Left ventricle myocardium inferior (tissue), 1 donor: ENCODE measurements around the gene TESMIN. TPM values are rescaled to one million over a fixed set of nuclear protein-coding genes. Genes with fewer than 3 reads are reported as not detected.

Experiments used
- DNase-seq: peaks from one replicate; pipeline ENCODE4 v3.0.0-alpha.2; 2020
- H3K27ac ChIP-seq: fragments of 200-600 bp; replicated peaks from 2 replicates; pipeline ENCODE4 v1.8.0; 2021
- H3K27me3 ChIP-seq: fragments of 200-600 bp; 2 replicates; pipeline ENCODE4 v1.8.0; 2021; ENCODE audit warnings: low read depth
- H3K36me3 ChIP-seq: fragments of 200-600 bp; 2 replicates; pipeline ENCODE4 v1.8.0; 2021
- H3K4me1 ChIP-seq: fragments of 200-600 bp; 2 replicates; pipeline ENCODE4 v1.8.0; 2021
- H3K4me3 ChIP-seq: fragments of 200-600 bp; 2 replicates; pipeline ENCODE4 v1.8.0; 2021; ENCODE audit warnings: mild to moderate bottlenecking, moderate library complexity
- H3K9me3 ChIP-seq: fragments of 200-600 bp; replicated peaks from 2 replicates; pipeline ENCODE4 v1.8.0; 2021
- intact Hi-C: fragments of 100-400 bp; cut with micrococcal nuclease; formaldehyde crosslinking; loops from one replicate; pipeline ENCODE4 v1.11.0; 2022
- total RNA-seq: library from RNA; stranded (reverse); fragmentation: NEBNext Ultra II Directional; extraction: Animal tissue kit (Norgen Biotek cat#: 25700); gene quantifications from one replicate; pipeline ENCODE4 v1.2.1, GENCODE V29; 2021
- TF ChIP-seq, protein P1 (sequence below): fragments of 200-600 bp; IDR thresholded peaks from 2 replicates; pipeline ENCODE4 v1.8.0; 2021; ENCODE audit warnings: antibody characterized with exemption, mild to moderate bottlenecking, borderline replicate concordance
- donor health status: DM: no; HTN: yes; CAD: no; lungs with severe emphysema.

TESMIN gene
- total RNA-seq, 1 donor from 2014 or later = 0.52 TPM

DNA sequence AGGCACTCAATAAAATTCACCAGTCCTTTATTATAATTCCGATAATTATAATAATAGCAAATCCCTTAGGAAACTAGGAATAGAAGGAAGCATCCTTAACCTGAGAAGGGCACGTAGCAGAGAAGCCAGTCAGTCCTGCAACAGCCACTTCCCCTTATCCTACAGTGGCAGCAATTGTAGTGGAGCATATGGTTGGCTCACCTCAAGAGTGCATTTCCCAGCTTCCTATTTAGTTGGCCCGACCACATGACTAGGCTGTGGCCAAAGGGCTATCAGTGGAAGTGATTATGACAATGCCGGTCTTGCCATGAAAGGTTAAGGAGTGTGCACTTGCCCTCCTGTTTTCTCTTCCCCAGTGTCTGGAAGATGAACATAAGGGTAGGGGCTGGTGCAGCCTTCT lies 27.0 kb downstream of the TESMIN start:
- Histone ChIP-seq H3K27me3 (peaks cover 11% of the 10 kb centered on the region), H3K4me1 (no peaks in the 10 kb centered on the region), H3K36me3 (no peaks in the 10 kb centered on the region), H3K9me3 (peaks cover 10% of the 10 kb centered on the region), H3K4me3 (no peak overlapping the region), H3K27ac (no peak overlapping the region)
- intact Hi-C loops = no loop called here
- TF ChIP-seq, protein P1, sequence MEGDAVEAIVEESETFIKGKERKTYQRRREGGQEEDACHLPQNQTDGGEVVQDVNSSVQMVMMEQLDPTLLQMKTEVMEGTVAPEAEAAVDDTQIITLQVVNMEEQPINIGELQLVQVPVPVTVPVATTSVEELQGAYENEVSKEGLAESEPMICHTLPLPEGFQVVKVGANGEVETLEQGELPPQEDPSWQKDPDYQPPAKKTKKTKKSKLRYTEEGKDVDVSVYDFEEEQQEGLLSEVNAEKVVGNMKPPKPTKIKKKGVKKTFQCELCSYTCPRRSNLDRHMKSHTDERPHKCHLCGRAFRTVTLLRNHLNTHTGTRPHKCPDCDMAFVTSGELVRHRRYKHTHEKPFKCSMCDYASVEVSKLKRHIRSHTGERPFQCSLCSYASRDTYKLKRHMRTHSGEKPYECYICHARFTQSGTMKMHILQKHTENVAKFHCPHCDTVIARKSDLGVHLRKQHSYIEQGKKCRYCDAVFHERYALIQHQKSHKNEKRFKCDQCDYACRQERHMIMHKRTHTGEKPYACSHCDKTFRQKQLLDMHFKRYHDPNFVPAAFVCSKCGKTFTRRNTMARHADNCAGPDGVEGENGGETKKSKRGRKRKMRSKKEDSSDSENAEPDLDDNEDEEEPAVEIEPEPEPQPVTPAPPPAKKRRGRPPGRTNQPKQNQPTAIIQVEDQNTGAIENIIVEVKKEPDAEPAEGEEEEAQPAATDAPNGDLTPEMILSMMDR = no peak
- no peak for DNase-seq

DNA sequence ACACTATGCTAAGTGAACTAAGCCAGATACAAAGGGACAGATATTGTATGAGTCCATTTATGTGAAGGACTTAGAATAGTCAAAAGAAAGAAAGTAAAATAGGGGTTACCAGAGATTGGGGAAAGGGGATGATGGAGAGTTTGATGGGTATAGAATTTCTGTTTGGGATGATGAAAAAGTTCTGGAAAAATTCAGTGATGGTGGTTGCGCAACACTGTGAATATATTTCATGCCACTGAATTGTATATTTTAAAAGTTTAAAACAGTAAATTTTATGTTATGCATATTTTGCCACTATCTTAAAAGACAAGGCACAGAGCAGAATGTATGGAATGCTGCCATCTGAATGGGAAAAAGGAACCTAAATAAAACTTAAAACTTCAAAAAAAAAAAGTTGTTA lies 29.2 kb downstream of the TESMIN start:
- intact Hi-C loops = no loop called here
- no peak overlapping the region for H3K4me3 ChIP-seq
- no peak overlapping the region for H3K27ac ChIP-seq
- TF ChIP-seq, protein P1 = no peak
- peaks cover 24% of the 10 kb centered on the region for H3K27me3 ChIP-seq
- H3K9me3 ChIP-seq = peaks cover 10% of the 10 kb centered on the region
- no peaks in the 10 kb centered on the region for H3K4me1 ChIP-seq
- H3K36me3 ChIP-seq = no peaks in the 10 kb centered on the region
- DNase-seq = no peak

DNA sequence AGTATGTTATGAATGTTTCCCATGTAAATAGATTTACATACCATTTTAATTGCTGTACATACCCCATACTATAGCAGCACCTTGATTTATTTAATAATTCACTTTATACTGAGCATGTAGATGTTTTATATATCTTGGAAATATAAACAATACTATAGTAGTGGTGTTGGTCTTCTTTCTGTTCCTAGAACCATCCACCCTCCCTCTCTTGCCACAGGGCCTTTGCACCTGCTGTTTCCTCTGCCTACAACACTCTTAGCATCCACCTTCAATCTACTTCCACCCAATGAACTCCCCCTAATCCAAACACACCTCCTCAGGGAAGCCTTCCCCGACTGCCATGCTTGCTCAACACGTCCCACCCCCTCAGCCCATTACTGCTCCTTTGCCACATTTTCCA lies 30.2 kb downstream of the TESMIN start:
- Histone ChIP-seq H3K27me3 (peaks cover 34% of the 10 kb centered on the region), H3K4me3 (no peak overlapping the region), H3K27ac (no peak overlapping the region), H3K36me3 (no peaks in the 10 kb centered on the region), H3K9me3 (peaks cover 10% of the 10 kb centered on the region), H3K4me1 (no peaks in the 10 kb centered on the region)
- TF ChIP-seq, protein P1 = no peak
- DNase-seq = no peak
- intact Hi-C loops = no loop called here

DNA sequence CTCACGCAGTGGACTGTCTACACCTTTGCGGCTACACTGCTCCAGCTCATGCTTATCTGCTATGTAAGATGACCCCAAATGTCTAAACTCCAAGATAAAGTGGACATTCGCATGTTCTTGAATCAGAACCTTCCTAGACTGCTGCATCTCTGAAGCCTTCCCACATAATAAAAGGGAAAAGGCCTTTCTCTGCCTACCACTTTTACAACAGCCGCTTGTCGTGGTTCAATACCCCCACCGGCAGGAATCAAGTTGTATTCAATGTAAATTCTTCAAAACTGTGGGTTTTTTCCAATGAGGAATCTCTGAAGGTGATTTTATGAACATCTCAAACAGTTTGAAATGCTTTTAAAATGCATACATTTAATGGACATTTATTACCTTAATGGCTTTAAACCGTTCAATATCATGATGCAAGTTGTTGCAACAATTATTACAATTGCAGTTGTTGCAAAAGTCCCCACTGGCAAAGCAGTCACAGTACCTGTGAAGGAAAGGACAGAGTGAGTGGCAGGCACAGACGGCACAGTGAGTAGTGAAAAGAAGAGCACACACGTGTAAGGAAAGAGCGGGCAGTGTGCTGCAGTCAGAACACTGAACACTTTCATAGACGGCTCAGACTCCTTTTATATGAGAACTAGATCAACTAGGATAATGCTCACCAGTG lies 35.7 kb downstream of the TESMIN start:
- DNase-seq = no peak
- peaks cover 60% of the 10 kb centered on the region for H3K27me3 ChIP-seq
- intact Hi-C loops = no loop called here
- H3K4me3 ChIP-seq = no peak overlapping the region
- H3K36me3 ChIP-seq = no peaks in the 10 kb centered on the region
- H3K9me3 ChIP-seq = peaks cover 10% of the 10 kb centered on the region
- TF ChIP-seq, protein P1 = no peak
- peaks cover 7% of the 10 kb centered on the region for H3K4me1 ChIP-seq
- H3K27ac ChIP-seq = no peak overlapping the region

DNA sequence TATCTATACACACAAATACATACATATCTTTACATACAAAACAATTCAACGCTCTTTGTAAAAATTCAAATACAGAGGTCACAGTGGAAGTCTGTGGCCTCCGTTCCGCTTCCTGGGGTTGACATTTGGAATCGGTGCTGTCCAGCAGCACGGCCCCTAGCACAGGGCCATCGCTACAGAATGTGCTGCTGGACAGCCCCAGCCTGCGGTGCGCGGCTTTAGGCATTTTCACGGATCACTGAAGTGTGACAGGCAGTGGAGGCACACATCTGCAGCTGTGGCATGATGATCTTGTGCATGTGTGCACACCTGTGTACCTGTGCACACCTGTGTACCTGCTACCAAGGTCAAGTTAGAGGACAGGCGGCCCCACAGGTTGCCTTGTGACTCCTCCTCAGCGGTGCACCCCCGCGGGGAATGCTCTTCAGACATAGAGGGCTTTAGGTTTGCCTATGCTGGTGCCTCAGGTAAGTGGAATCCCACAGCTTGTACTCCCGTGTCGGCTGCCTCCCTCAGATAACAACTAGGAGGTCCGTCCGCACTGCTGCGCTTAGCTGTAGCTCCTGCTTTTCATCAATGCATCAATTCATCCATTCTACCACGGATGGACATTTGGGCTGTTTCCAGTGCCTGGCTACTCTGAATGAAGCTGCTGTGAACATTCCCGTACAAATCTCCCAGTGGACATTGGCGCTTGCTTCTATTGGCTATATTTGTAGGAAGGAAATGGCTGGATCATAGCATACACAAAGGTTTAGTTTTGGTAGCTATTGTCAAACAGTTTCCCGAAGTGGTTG lies 37.1 kb downstream of the TESMIN start:
- TF ChIP-seq, protein P1 = no peak
- Histone ChIP-seq H3K27ac (no peak overlapping the region), H3K4me1 (peaks cover 7% of the 10 kb centered on the region), H3K4me3 (no peak overlapping the region), H3K36me3 (no peaks in the 10 kb centered on the region), H3K9me3 (no peaks in the 10 kb centered on the region), H3K27me3 (peaks cover 50% of the 10 kb centered on the region)
- DNase-seq = no peak
- intact Hi-C loops = no loop called here
